Endothelial cell of umbilical vein (primary cell): Measurements from ENCODE around the gene TTN.

ENCODE experiments used
- CTCF ChIP-seq, 2 donors: IDR thresholded peaks; 1 replicate in 1 of 2; 2 replicates in 1 of 2; pipeline ENCODE4 v1.5.1; 2011; ENCODE audit warnings: low read length in 2 of 2, mild to moderate bottlenecking in 2 of 2, moderate library complexity in 2 of 2, control low read depth in 1 of 2, inconsistent platforms in 1 of 2, low read depth in 1 of 2; ENCODE audit not compliant: insufficient read depth in 1 of 2; ENCODE audit errors: extremely low read depth in 1 of 2
- EZH2 ChIP-seq: IDR thresholded peaks from 2 replicates; pipeline ENCODE4 v1.6.1; 2012; ENCODE audit warnings: borderline replicate concordance, low read depth, mild to moderate bottlenecking, moderate library complexity, low read length, inconsistent platforms; ENCODE audit not compliant: severe bottlenecking
- FOS ChIP-seq: IDR thresholded peaks from 2 replicates; pipeline ENCODE4 v1.6.1; 2011; ENCODE audit warnings: mild to moderate bottlenecking, low read length, moderate library complexity, borderline replicate concordance; ENCODE audit not compliant: insufficient read depth
- GATA2 ChIP-seq: IDR thresholded peaks from 2 replicates; pipeline ENCODE4 v1.7.0; 2011; ENCODE audit warnings: low read depth, mild to moderate bottlenecking, moderate library complexity, mixed read lengths, low read length; ENCODE audit not compliant: insufficient read length, insufficient read depth
- JUN ChIP-seq: IDR thresholded peaks from 2 replicates; pipeline ENCODE4 v1.6.1; 2011; ENCODE audit warnings: borderline replicate concordance, low read depth; ENCODE audit not compliant: insufficient read length, insufficient read depth
- MYC ChIP-seq: IDR thresholded peaks from one replicate; pipeline ENCODE4 v1.6.1; 2011; ENCODE audit warnings: mild to moderate bottlenecking, low read depth, low read length
- POLR2A ChIP-seq: IDR thresholded peaks from 2 replicates; pipeline ENCODE4 v1.6.1; 2012; ENCODE audit warnings: low read depth, mild to moderate bottlenecking, control low read depth, low read length
- POLR2AphosphoS5 ChIP-seq: IDR thresholded peaks from 2 replicates; pipeline ENCODE4 v1.6.1; 2012; ENCODE audit warnings: low read depth, mild to moderate bottlenecking, control low read depth, low read length, moderate library complexity; ENCODE audit not compliant: insufficient read depth

GRCh38 chr2:178827111-178827510 is 19.9 kb upstream of the TTN start:
- no peak for TF ChIP-seq CTCF (IDR thresholded peaks at IDR 0.05; ENCODE audit: extremely low read depth in 1 of 2, insufficient read depth in 1 of 2, low read depth in 1 of 2, low read length in 2 of 2)
- no peak for TF ChIP-seq GATA2
- no peak for TF ChIP-seq POLR2AphosphoS5
- no peak for TF ChIP-seq POLR2A
- TF ChIP-seq JUN = no peak
- TF ChIP-seq EZH2 = no peak
- TF ChIP-seq MYC = no peak
- no peak for TF ChIP-seq FOS
